Measurements from ENCODE around the gene BRD4. TPM values are rescaled to one million over a fixed set of nuclear protein-coding genes. Genes with fewer than 3 reads are reported as not detected.

Gene BRD4
- total RNA-seq, 1 donor from 2014 or later = 9.5 TPM

GRCh38 chr19:15289673-15290072 is 42.7 kb downstream of the BRD4 start:
- DNase-seq = no peak

GRCh38 chr19:15288146-15288963 is 44.0 kb downstream of the BRD4 start:
- peak; percentile 83 for DNase-seq

- no peak for DNase-seq
These were observed 44.8 kb downstream of the BRD4 start for GRCh38 chr19:15287496-15287895.

- DNase-seq = no peak
These were observed 45.5 kb downstream of the BRD4 start for GRCh38 chr19:15286688-15287365.

- no peak for DNase-seq
These were observed 46.3 kb downstream of the BRD4 start for GRCh38 chr19:15285896-15286591.

GRCh38 chr19:15284896-15285295 is 47.4 kb downstream of the BRD4 start:
- DNase-seq = no peak

- DNase-seq = no peak
These were observed 48.2 kb downstream of the BRD4 start for GRCh38 chr19:15284091-15284490.

GRCh38 chr19:15283141-15283883 is 49.0 kb downstream of the BRD4 start:
- DNase-seq = peak; percentile 45

- DNase-seq = no peak
These were observed 50.0 kb downstream of the BRD4 start for GRCh38 chr19:15282311-15282705.

- peak; percentile 78 for DNase-seq
These were observed 51.2 kb downstream of the BRD4 start for GRCh38 chr19:15280915-15281683.

- no peak for DNase-seq
These were observed 52.2 kb downstream of the BRD4 start for GRCh38 chr19:15280048-15280725.

- DNase-seq = no peak
These were observed 52.9 kb downstream of the BRD4 start for GRCh38 chr19:15279326-15279904.

- no peak for DNase-seq
These were observed 55.6 kb downstream of the BRD4 start for GRCh38 chr19:15276620-15277215.

- DNase-seq = no peak
These were observed 57.9 kb downstream of the BRD4 start for GRCh38 chr19:15274477-15274876.

- DNase-seq = no peak
These were observed 62.5 kb downstream of the BRD4 start for GRCh38 chr19:15269806-15270205.

- no peak for DNase-seq
These were observed 63.4 kb downstream of the BRD4 start for GRCh38 chr19:15268928-15269253.

- DNase-seq = no peak
These were observed 64.0 kb downstream of the BRD4 start for GRCh38 chr19:15268192-15268927.

GRCh38 chr19:15266683-15267082 is 65.7 kb downstream of the BRD4 start:
- no peak for DNase-seq

GRCh38 chr19:15265850-15266248 is 66.5 kb downstream of the BRD4 start:
- peak; percentile 87 for DNase-seq

Data from occipital lobe (tissue), 2 donors.